Measurements from ENCODE around the gene SPATA18.
"Not testable (repeated sequence)": the region's sequence is repeated elsewhere in the genome, so short reads cannot be mapped to it uniquely, and the experiment has no call there.

Gene SPATA18

GRCh38 chr4:52106191-52106590, 55.1 kb downstream of the SPATA18 start:
- no peak for DNase-seq (ENCODE audit: low read depth, low spot score)

DNA sequence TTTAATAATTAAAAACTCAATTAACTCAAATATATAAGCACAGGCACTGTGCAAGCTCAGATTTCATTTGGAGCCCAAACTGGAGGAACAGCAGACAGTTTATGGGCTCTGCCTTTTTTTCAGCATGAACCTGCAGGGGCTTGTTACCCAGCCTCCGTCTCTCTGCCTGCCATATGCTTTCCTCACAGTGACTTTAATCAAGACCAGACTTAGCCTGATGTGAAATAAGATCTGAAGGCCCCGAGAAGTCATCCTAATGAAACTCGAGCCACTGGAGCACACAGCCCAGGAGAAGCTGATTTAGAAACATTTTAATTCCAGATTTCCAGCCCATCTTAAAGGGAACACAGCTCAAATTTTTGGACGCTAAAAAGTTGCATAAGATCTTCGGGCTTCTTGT, 55.6 kb downstream of the SPATA18 start:
- DNase-seq (ENCODE audit: low read depth, low spot score), result no peak

DNA sequence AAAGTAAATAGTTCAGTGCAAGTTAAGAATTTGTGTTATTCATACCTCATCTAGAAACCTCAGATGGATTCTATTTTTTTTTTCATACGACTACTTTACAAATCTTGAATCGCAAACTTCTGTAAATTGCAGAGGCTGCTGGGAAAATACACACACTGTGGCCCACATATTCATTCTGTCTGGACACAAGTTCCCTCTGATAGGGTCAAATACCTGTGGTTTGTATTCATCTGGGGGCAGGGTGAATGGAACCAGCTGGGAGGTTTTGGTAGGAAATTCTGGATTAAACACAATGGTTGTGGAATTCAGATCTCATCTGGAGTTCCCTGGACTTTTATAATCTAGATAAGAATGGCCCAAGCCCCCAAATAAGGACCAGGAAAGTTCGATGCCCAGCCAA, 56.2 kb downstream of the SPATA18 start:
- DNase-seq (ENCODE audit: low read depth, low spot score), result no peak

DNA sequence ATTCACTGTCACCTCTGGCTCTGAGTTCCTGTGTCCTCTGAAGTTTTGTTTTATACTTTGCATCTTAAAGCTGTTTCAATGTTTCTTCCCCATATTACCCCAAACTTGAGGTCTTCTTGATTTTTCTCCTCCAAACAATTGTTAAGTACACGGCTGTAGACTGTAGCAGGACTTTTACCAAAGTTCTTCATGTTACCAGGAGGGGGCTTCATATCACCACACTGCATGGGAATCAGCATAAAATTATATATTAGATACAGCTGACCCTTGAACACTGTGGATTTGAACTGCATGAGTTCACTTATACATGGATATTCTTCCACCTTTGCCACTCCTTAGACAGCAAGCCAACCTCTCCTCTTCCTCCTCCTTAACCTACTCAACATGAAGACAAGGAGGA, 56.6 kb downstream of the SPATA18 start:
- no peak for DNase-seq (ENCODE audit: low read depth, low spot score)

- no peak for DNase-seq (ENCODE audit: low read depth, low spot score)
These were observed 59.1 kb downstream of the SPATA18 start for GRCh38 chr4:52110171-52110570.

DNA sequence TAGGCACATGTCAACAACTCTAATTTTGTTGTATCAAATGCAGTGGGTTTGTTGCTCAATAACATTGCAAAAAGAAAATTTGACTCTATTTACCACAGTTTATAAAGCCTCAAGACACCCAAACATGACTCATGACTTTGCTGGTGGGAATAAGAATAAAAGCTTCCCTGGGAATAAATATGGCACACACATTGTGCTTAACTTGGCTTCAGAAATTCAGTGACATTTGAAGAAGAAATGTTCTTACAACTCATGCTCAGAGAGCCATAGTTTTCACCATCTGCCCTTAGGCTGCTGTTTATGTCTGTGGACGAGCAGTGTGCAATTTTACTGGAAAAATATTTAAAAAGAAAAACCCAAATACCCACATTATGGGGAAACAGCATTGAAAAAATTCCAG, 60.9 kb downstream of the SPATA18 start:
- DNase-seq (ENCODE audit: low read depth, low spot score), result no peak

DNA sequence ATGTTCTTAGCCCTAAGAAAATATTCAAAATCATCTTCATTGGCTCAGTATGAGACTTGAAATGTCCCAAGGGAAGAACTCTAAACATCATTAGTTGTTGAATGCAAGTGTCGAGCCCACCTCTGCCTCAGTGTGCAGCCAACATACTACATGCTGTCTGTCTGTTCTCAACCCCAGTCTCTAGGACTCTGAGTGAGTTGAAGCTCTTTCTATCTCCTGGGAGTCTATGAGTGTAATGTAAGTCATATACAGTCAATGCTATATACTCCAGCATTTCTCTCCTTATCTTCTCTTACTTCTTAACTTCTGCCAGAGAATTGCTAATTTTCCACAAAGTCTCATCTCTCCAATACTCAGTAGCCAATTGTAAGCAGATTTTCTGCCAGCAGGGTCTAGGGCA, 61.3 kb downstream of the SPATA18 start:
- no peak for DNase-seq (ENCODE audit: low read depth, low spot score)

DNA sequence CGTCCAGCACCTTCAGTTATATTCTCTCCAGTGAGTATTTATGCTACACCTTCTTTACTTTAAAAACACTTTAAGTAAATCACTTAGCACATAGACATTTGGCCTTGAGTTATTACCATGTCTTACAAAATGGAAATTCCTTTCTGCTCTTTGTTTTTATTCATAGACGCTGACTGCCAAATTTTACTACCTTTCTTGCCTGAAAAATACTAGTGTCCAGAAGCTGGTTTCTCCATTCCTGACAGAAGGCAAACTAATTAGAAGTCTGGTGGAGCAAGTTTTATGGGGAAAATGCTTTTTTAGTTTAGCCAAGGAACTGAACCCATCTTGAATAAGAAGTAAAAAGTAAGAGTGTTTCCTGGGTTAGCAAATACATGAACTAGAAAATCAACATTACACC, 65.5 kb downstream of the SPATA18 start:
- no peak for DNase-seq (ENCODE audit: low read depth, low spot score)

- no peak for DNase-seq (ENCODE audit: low read depth, low spot score)
These were observed 75.1 kb downstream of the SPATA18 start for GRCh38 chr4:52126226-52126625.

DNA sequence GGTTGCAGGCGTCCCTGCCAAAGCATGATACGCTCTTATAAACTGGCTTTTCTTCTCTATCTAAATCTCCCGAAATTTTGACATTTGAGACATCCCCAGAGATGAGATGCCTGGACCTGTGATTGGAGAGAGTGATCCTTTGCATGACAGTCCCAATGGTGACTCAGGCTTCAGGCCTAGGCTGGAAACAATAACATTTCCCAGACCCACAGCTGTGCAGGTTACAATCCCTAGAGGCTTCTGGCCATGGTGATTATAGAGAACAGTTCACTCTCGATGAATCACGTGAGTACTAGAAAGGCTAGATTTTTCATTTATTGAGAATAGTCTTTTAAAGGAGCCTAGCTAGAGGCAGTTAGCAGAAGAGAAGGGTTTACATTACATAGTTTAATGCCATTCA, 75.9 kb downstream of the SPATA18 start:
- no peak for DNase-seq (ENCODE audit: low read depth, low spot score)

GRCh38 chr4:52135171-52135570, 84.1 kb downstream of the SPATA18 start:
- no peak for DNase-seq (ENCODE audit: low read depth, low spot score)

DNA sequence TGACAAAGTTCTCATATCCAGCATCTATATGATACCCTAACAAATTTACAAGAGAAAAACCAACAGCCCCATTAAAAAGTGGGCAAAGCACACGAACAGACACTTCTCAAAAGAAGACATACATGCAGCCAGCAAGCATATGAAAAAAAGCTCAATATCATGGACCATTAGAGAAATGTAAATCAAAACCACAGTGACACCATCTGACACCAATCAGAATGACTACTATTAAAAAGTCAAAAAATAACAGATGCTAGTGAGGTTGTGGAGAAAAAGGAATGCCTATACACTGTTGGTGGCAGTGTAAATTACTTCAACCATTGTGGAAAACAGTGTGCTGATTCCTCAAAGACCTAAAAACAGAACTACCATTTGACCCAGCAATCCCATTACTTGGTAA, 86.0 kb downstream of the SPATA18 start:
- DNase-seq (ENCODE audit: low read depth, low spot score), result not testable (repeated sequence)

DNA sequence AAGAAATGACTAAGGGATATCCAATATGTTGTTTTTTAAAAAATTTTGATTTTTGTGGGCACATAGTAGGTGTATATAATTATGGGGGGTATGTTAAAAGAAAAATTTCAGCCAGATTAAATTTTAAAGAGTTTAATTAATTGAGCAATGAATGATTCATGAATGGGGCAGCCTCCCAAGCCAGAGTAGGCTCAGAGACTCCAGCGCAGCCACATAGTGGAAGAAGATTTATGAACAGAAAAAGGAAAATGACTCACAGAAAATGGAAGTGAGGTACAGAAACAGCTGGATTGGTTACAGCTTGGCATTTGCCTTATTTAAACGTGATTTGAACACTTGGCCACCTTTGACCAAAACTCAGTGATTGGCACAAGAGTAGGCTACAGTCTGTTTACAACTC, 91.7 kb downstream of the SPATA18 start:
- DNase-seq (ENCODE audit: low read depth, low spot score), result no peak

- DNase-seq (ENCODE audit: low read depth, low spot score), result no peak
These were observed 92.7 kb downstream of the SPATA18 start for GRCh38 chr4:52143815-52144214.

DNA sequence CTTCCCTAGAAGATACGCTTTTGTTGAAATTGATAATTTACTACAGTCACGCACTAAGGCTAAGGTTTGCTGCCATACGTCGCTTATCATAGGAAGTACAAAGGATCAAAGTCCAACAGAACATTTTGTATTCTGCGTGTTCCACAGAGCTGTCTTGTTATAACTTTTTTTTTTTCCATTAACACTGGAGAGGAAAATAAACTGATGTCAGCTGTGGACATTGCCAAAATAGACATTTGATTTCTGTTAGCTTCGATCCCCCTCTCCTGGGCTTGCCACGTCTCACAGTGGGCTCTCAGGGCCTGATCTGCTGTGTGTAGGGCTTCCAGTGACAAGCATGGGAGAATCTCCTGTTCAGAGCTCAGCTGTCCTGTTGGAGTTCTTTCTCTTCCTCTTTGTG, 93.3 kb downstream of the SPATA18 start:
- DNase-seq (ENCODE audit: low read depth, low spot score), result no peak
